HEK293T (cell line): ENCODE data around the gene DCST2.

Experiments used
- ARNT ChIP-seq: fragments of 450-650 bp; IDR thresholded peaks from 2 replicates; pipeline ENCODE4 v1.6.1; 2017; ENCODE audit warnings: mild to moderate bottlenecking
- BHLHE40 ChIP-seq: fragments of 450-650 bp; IDR thresholded peaks from 2 replicates; pipeline ENCODE4 v1.6.1; 2016; ENCODE audit warnings: mild to moderate bottlenecking, moderate library complexity, borderline replicate concordance
- ELF4 ChIP-seq: fragments of 450-650 bp; IDR thresholded peaks from 2 replicates; pipeline ENCODE4 v1.6.1; 2017; ENCODE audit warnings: antibody characterized with exemption
- FOXA1 ChIP-seq: fragments of 450-650 bp; IDR thresholded peaks from 2 replicates; pipeline ENCODE4 v1.6.1; 2016; ENCODE audit warnings: mild to moderate bottlenecking
- FOXM1 ChIP-seq: fragments of 450-650 bp; IDR thresholded peaks from 2 replicates; pipeline ENCODE4 v1.6.1; 2017; ENCODE audit warnings: mild to moderate bottlenecking, borderline replicate concordance
- HDGF ChIP-seq: fragments of 450-650 bp; IDR thresholded peaks from 2 replicates; pipeline ENCODE4 v1.6.1; 2017; ENCODE audit warnings: antibody characterized with exemption, borderline replicate concordance
- LEF1 ChIP-seq: fragments of 450-650 bp; IDR thresholded peaks from 2 replicates; pipeline ENCODE4 v1.6.1; 2017; ENCODE audit warnings: mild to moderate bottlenecking, borderline replicate concordance
- NFRKB ChIP-seq: fragments of 450-650 bp; IDR thresholded peaks from 2 replicates; pipeline ENCODE4 v1.6.1; 2016; ENCODE audit warnings: mild to moderate bottlenecking, moderate library complexity
- PKNOX1 ChIP-seq: fragments of 450-650 bp; IDR thresholded peaks from 2 replicates; pipeline ENCODE4 v1.6.1; 2016
- SP1 ChIP-seq: fragments of 450-650 bp; IDR thresholded peaks from 2 replicates; pipeline ENCODE4 v1.6.1; 2017
- SUZ12 ChIP-seq: fragments of 450-650 bp; IDR thresholded peaks from 2 replicates; pipeline ENCODE4 v1.6.1; 2016; ENCODE audit warnings: mild to moderate bottlenecking

- TF ChIP-seq NFRKB (no peak), FOXA1 (no peak), PKNOX1 (peak; percentile 93), SP1 (no peak), HDGF (no peak), SUZ12 (no peak), ELF4 (no peak), ARNT (no peak), LEF1 (no peak), BHLHE40 (no peak), FOXM1 (0 out of 2 replicates have a peak, but pooled peaks have one; percentile 62)
Measured at GRCh38 chr1:155080312-155081228, 47.0 kb upstream of the DCST2 start.
